ENCODE results near the gene STN1. TPM values are rescaled to one million over a fixed set of nuclear protein-coding genes. Genes with fewer than 3 reads are reported as not detected.

The STN1 gene
- total RNA-seq, 2 donors from 2014 or later, result 52.0 to 57.7 TPM

GRCh38 chr10:103839872-103840739 lies 77.9 kb downstream of the STN1 start:
- Mint-ChIP-seq H3K4me3 (no peak overlapping the region), H3K27ac (no peak overlapping the region), H3K36me3 (ENCODE audit: insufficient read depth in 2 of 2) (no peaks in the 10 kb centered on the region), H3K4me1 (ENCODE audit: low read depth) (no peaks in the 10 kb centered on the region), H3K9me3 (no peaks in the 10 kb centered on the region), H3K27me3 (ENCODE audit: low read depth) (no peaks in the 10 kb centered on the region)
- ATAC-seq (replicated peaks in 1 of 2) (no peak), DNase-seq (no peak)

- no peaks in the 10 kb centered on the region for H3K27me3 Mint-ChIP-seq (ENCODE audit: low read depth)
- ATAC-seq (replicated peaks in 1 of 2), result no peak
- no peaks in the 10 kb centered on the region for H3K9me3 Mint-ChIP-seq
- no peak overlapping the region for H3K27ac Mint-ChIP-seq
- DNase-seq, result no peak
- no peaks in the 10 kb centered on the region for H3K36me3 Mint-ChIP-seq (ENCODE audit: insufficient read depth in 2 of 2)
- no peaks in the 10 kb centered on the region for H3K4me1 Mint-ChIP-seq (ENCODE audit: low read depth)
- H3K4me3 Mint-ChIP-seq, result no peak overlapping the region
These were observed 78.5 kb downstream of the STN1 start for GRCh38 chr10:103839519-103839871.

- H3K4me3 Mint-ChIP-seq, result no peak overlapping the region
- H3K27ac Mint-ChIP-seq, result no peak overlapping the region
- DNase-seq (no peak), ATAC-seq (replicated peaks in 1 of 2) (no peak)
- no peaks in the 10 kb centered on the region for H3K36me3 Mint-ChIP-seq (ENCODE audit: insufficient read depth in 2 of 2)
- no peaks in the 10 kb centered on the region for H3K27me3 Mint-ChIP-seq (ENCODE audit: low read depth)
- no peaks in the 10 kb centered on the region for H3K9me3 Mint-ChIP-seq
- no peaks in the 10 kb centered on the region for H3K4me1 Mint-ChIP-seq (ENCODE audit: low read depth)
These were observed 79.0 kb downstream of the STN1 start for GRCh38 chr10:103838862-103839518.

GRCh38 chr10:103838070-103838395 lies 80.0 kb downstream of the STN1 start:
- no peaks in the 10 kb centered on the region for H3K27me3 Mint-ChIP-seq (ENCODE audit: low read depth)
- H3K36me3 Mint-ChIP-seq (ENCODE audit: insufficient read depth in 2 of 2), result no peaks in the 10 kb centered on the region
- no peaks in the 10 kb centered on the region for H3K4me1 Mint-ChIP-seq (ENCODE audit: low read depth)
- ATAC-seq (replicated peaks in 1 of 2), result no peak
- no peak overlapping the region for H3K4me3 Mint-ChIP-seq
- no peak overlapping the region for H3K27ac Mint-ChIP-seq
- no peak for DNase-seq
- no peaks in the 10 kb centered on the region for H3K9me3 Mint-ChIP-seq

GRCh38 chr10:103837370-103838069 lies 80.5 kb downstream of the STN1 start:
- H3K27ac Mint-ChIP-seq, result no peak overlapping the region

GRCh38 chr10:103836861-103837260 lies 81.1 kb downstream of the STN1 start:
- no peaks in the 10 kb centered on the region for H3K36me3 Mint-ChIP-seq (ENCODE audit: insufficient read depth in 2 of 2)
- H3K27me3 Mint-ChIP-seq (ENCODE audit: low read depth), result no peaks in the 10 kb centered on the region
- H3K27ac Mint-ChIP-seq, result no peak overlapping the region
- no peaks in the 10 kb centered on the region for H3K9me3 Mint-ChIP-seq
- DNase-seq (no peak), ATAC-seq (replicated peaks in 1 of 2) (no peak)
- H3K4me1 Mint-ChIP-seq (ENCODE audit: low read depth), result no peaks in the 10 kb centered on the region
- no peak overlapping the region for H3K4me3 Mint-ChIP-seq

More at GRCh38 chr10:103837370-103838069, 80.5 kb downstream of the STN1 start:
- H3K27me3 Mint-ChIP-seq (ENCODE audit: low read depth), result no peaks in the 10 kb centered on the region
- no peaks in the 10 kb centered on the region for H3K4me1 Mint-ChIP-seq (ENCODE audit: low read depth)
- no peaks in the 10 kb centered on the region for H3K36me3 Mint-ChIP-seq (ENCODE audit: insufficient read depth in 2 of 2)
- no peak for DNase-seq
- no peaks in the 10 kb centered on the region for H3K9me3 Mint-ChIP-seq
- no peak for ATAC-seq (replicated peaks in 1 of 2)
- H3K4me3 Mint-ChIP-seq, result no peak overlapping the region

- DNase-seq, result no peak
- no peak for ATAC-seq (replicated peaks in 1 of 2)
- Mint-ChIP-seq H3K27ac (no peak overlapping the region), H3K9me3 (no peaks in the 10 kb centered on the region), H3K27me3 (ENCODE audit: low read depth) (no peaks in the 10 kb centered on the region), H3K36me3 (ENCODE audit: insufficient read depth in 2 of 2) (no peaks in the 10 kb centered on the region), H3K4me3 (no peak overlapping the region), H3K4me1 (ENCODE audit: low read depth) (no peaks in the 10 kb centered on the region)
These were observed 81.7 kb downstream of the STN1 start for GRCh38 chr10:103836273-103836672.

- H3K27ac Mint-ChIP-seq, result no peak overlapping the region
- no peak overlapping the region for H3K4me3 Mint-ChIP-seq
These were observed 82.6 kb downstream of the STN1 start for GRCh38 chr10:103835096-103836050.

GRCh38 chr10:103834436-103835095 lies 83.4 kb downstream of the STN1 start:
- Mint-ChIP-seq H3K27ac (no peak overlapping the region), H3K4me3 (no peak overlapping the region), H3K36me3 (ENCODE audit: insufficient read depth in 2 of 2) (no peaks in the 10 kb centered on the region), H3K27me3 (ENCODE audit: low read depth) (no peaks in the 10 kb centered on the region), H3K9me3 (no peaks in the 10 kb centered on the region), H3K4me1 (ENCODE audit: low read depth) (no peaks in the 10 kb centered on the region)
- no peak for DNase-seq
- no peak for ATAC-seq (replicated peaks in 1 of 2)

More at GRCh38 chr10:103835096-103836050, 82.6 kb downstream of the STN1 start:
- ATAC-seq (replicated peaks in 1 of 2), result no peak
- Mint-ChIP-seq H3K4me1 (ENCODE audit: low read depth) (no peaks in the 10 kb centered on the region), H3K36me3 (ENCODE audit: insufficient read depth in 2 of 2) (no peaks in the 10 kb centered on the region), H3K27me3 (ENCODE audit: low read depth) (no peaks in the 10 kb centered on the region), H3K9me3 (no peaks in the 10 kb centered on the region)
- DNase-seq, result no peak

- Mint-ChIP-seq H3K27ac (no peak overlapping the region), H3K4me3 (no peak overlapping the region), H3K27me3 (ENCODE audit: low read depth) (no peaks in the 10 kb centered on the region), H3K36me3 (ENCODE audit: insufficient read depth in 2 of 2) (no peaks in the 10 kb centered on the region), H3K4me1 (ENCODE audit: low read depth) (no peaks in the 10 kb centered on the region), H3K9me3 (no peaks in the 10 kb centered on the region)
- ATAC-seq (replicated peaks in 1 of 2), result no peak
- no peak for DNase-seq
These were observed 84.1 kb downstream of the STN1 start for GRCh38 chr10:103833731-103834365.

GRCh38 chr10:103832806-103833205 lies 85.2 kb downstream of the STN1 start:
- no peaks in the 10 kb centered on the region for H3K36me3 Mint-ChIP-seq (ENCODE audit: insufficient read depth in 2 of 2)
- no peak overlapping the region for H3K4me3 Mint-ChIP-seq
- H3K4me1 Mint-ChIP-seq (ENCODE audit: low read depth), result no peaks in the 10 kb centered on the region
- ATAC-seq (replicated peaks in 1 of 2) (no peak), DNase-seq (no peak)
- H3K27me3 Mint-ChIP-seq (ENCODE audit: low read depth), result no peaks in the 10 kb centered on the region
- no peaks in the 10 kb centered on the region for H3K9me3 Mint-ChIP-seq
- no peak overlapping the region for H3K27ac Mint-ChIP-seq

Data from activated T-cell treated with anti-CD3 and anti-CD28 coated beads, Interleukin-2, amount 50 U/mL, for 72 hours (primary cell).